Measurements from ENCODE around the gene MPC2.

- no peak for TF ChIP-seq RORB (CRISPR knock-in tag; IDR thresholded peaks at IDR 0.05)
- no peak for TF ChIP-seq ZNF219 (CRISPR knock-in tag; IDR thresholded peaks at IDR 0.05; ENCODE audit: borderline replicate concordance)
- TF ChIP-seq ZNF317 (CRISPR knock-in tag; IDR thresholded peaks at IDR 0.05; ENCODE audit: borderline replicate concordance, low read depth), result no peak
- no peak for TF ChIP-seq CTCF (IDR thresholded peaks at IDR 0.05)
- no peak for TF ChIP-seq ZBTB43 (CRISPR knock-in tag; IDR thresholded peaks at IDR 0.05)
- no peak for TF ChIP-seq USF2 (CRISPR knock-in tag; IDR thresholded peaks at IDR 0.05)
- no peak for TF ChIP-seq HMGXB4 (CRISPR knock-in tag; IDR thresholded peaks at IDR 0.05)
- no peak for TF ChIP-seq E2F1 (CRISPR knock-in tag; IDR thresholded peaks at IDR 0.05)
These were observed 6.7 kb upstream of the MPC2 start for GRCh38 chr1:167943541-167943940.

Data from WTC11 (cell line).